Measurements from ENCODE around the gene CACUL1.
"Not testable (repeated sequence)": the region's sequence is repeated elsewhere in the genome, so short reads cannot be mapped to it uniquely, and the experiment has no call there.

- TF ChIP-seq CTCF, POLR2A, EP300 (IDR thresholded peaks at IDR 0.05): not testable (repeated sequence)
These were observed 109.5 kb downstream of the CACUL1 start for GRCh38 chr10:118645294-118645693.
